GM18867 (cell line): ENCODE data around the gene PIGA.

ENCODE experiments used
- ATAC-seq: cut with Tn5 transposase; IDR thresholded peaks from one replicate; pipeline ENCODE4 v1.9.1; 2021; ENCODE audit warnings: mild to moderate bottlenecking, moderate library complexity; ENCODE audit not compliant: unreplicated experiment

The PIGA gene

GRCh38 chrX:15335135-15336022, at the start of gene PIGA:
Gene PIGA, minus strand, starts transcription at chrX:15335523. Its CDS starts 3,593 bp downstream, at chrX:15331930.
- peak; percentile 98 for ATAC-seq

DNA sequence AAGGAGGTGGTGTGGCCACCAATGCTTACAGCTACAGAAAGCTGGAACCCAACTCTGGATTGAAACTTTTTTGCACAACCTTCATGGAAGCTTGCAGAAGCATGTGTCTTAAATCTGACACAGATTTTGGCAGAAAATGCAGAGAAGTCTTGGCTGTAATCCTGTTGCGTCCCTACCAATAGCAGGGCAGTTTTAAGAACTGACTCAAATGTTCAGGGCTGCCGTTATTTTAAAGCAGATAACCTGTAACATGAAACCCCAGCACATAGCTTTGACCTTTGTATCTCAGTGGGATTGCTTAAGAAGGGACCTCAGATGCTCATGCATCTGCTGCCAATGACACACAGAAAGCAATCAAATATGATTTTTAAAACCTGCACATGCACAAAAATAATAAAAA, 49.0 kb upstream of the PIGA start, which contains the start of gene VEGFD:
Gene VEGFD, minus strand, starts transcription at position 110 of the 400 bp plus-strand sequence. CDS start 467 bp downstream, outside the sequence.
- no peak for ATAC-seq

DNA sequence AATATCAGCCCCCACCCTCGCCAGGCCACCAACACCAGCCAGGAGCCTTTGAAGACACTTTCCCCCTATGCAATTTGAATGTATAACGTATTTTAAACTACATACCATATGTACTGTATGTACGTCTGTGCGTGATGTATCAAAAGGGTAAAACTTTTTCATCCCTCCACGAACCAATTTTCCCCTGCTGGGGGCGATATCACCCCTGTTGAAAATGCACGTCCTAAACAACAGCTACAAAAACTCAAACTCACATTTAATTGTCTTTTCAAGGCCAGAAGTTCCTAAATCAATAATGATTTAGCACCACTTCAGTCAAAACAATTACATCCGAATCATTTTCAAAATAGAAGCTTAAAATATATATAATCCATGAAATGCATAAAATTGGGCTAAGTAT, 47.5 kb upstream of the PIGA start:
- ATAC-seq: no peak

GRCh38 chrX:15376956-15377355, 41.6 kb upstream of the PIGA start:
- no peak for ATAC-seq

DNA sequence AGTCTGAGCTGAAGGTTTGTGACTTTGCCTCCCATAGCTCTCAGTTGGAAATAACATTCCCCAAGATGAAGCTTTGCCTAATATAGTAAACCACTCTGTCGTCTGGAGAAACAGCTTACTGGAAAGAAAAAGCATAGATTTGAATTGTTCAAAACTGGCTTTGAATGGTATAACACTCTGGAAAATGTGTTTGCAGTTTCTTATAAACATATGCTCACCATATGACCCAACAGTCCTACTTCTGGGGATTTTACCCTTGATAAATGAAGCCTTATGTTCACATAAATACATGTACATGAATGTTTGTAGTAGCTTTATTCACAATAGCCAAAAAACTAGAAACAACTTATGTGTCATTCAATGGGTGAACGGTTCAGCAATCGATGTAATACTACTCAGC, 38.7 kb upstream of the PIGA start:
- ATAC-seq: no peak

GRCh38 chrX:15366506-15367352, 31.4 kb upstream of the PIGA start:
- no peak for ATAC-seq

DNA sequence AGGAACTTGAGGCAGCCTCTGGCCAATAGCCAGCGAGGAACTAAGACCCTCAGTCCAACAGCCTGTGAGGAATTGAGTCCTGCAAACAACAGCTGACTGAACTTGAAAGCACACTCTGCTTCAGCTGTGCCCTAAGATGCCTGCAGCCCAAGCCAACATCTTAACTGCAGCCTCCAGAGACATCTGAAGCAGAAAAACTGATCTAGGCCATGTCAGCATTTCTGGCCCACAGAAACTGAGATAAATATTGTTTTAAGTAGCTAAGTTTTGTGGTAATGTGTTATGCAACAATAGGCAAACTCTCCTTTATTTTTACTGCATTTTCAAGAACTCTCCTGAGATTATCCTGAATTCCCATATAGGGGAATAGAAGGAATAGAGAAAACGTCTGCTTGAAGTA, 24.4 kb upstream of the PIGA start:
- no peak for ATAC-seq

GRCh38 chrX:15358533-15358932, 23.2 kb upstream of the PIGA start:
- peak; percentile 59 for ATAC-seq

DNA sequence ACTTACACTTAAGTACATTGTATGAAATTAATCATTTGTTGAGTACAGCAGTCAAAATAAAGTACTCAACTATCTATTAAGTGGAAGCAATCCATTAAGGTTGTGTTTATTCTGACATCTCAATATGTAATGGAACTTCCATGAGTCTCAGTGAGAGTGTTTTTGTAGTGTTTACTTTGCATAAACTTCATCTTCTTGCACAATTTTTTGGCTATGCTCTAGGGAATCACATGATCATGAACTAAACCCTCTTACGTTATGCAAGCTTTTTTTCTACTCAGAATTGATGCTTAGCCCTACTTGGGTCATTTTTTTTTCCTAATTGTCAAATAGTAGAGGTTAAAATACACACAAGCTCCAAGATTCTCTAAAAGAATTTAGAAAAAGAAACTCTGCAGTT, 21.1 kb upstream of the PIGA start:
- ATAC-seq: no peak

GRCh38 chrX:15350329-15350996, 15.1 kb upstream of the PIGA start:
- ATAC-seq: no peak

DNA sequence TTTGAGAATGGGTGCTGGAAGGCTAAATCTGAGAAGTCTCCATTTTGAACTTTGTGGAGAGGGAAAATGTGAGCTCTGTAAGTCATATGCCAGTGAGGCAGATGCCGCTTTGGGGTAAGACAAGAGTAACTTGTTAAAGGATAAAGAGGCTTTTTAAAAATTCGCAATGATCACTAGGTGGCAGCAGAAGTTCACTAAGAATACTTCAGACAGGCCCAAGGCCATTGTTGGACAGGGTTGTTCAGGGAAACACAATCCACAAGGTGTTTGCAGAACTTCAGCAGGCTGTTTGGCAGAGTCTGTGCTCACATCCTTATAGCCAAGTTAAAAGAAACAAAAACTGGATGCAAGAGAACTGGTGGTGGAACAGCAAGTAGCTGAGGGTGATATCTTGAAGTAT, 13.7 kb upstream of the PIGA start:
- ATAC-seq: peak; percentile 73

GRCh38 chrX:15345976-15346375, 10.7 kb upstream of the PIGA start:
- no peak for ATAC-seq

- ATAC-seq: no peak
Observed at GRCh38 chrX:15344106-15344505, 8.8 kb upstream of the PIGA start.

GRCh38 chrX:15343075-15343476, 7.8 kb upstream of the PIGA start:
- no peak for ATAC-seq

- no peak for ATAC-seq
Observed at GRCh38 chrX:15340867-15341266, 5.5 kb upstream of the PIGA start.

- ATAC-seq: no peak
Observed at GRCh38 chrX:15336023-15336413, 695 bp upstream of the PIGA start.

- no peak for ATAC-seq
Observed at GRCh38 chrX:15334561-15334960, 762 bp downstream of the PIGA start.

GRCh38 chrX:15328821-15329220, 6.5 kb downstream of the PIGA start:
- no peak for ATAC-seq

- no peak for ATAC-seq
Observed at GRCh38 chrX:15328131-15328530, 7.2 kb downstream of the PIGA start.

DNA sequence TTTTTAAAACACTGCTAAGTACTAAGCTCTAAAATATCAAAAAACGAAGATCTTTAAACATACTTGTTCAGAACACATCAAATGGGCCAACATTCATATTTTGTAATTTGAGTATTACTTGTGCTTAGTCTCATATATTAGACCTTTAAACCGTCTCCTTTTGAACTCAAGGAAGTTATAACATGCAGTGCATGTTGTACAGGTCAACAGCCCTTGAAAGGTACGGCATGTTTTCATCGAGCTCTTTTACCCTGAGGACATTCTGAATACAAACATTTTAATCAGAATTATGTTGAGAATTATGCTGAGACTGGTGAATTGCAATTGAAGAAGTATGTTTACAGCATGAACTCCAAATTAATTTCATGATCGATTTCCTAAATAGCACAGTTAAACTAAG, 12.9 kb downstream of the PIGA start:
- ATAC-seq: no peak

GRCh38 chrX:15322072-15322471, 13.3 kb downstream of the PIGA start:
- ATAC-seq: no peak
